NAMALWA (cell line): ENCODE measurements around the gene CASR.
"Not testable (repeated sequence)": the region's sequence is repeated elsewhere in the genome, so short reads cannot be mapped to it uniquely, and the experiment has no call there.

Experiments
- DNase-seq: peaks from one replicate; pipeline ENCODE4 v3.0.0-alpha.2; 2015; ENCODE audit warnings: low spot score

The CASR gene, protein sequence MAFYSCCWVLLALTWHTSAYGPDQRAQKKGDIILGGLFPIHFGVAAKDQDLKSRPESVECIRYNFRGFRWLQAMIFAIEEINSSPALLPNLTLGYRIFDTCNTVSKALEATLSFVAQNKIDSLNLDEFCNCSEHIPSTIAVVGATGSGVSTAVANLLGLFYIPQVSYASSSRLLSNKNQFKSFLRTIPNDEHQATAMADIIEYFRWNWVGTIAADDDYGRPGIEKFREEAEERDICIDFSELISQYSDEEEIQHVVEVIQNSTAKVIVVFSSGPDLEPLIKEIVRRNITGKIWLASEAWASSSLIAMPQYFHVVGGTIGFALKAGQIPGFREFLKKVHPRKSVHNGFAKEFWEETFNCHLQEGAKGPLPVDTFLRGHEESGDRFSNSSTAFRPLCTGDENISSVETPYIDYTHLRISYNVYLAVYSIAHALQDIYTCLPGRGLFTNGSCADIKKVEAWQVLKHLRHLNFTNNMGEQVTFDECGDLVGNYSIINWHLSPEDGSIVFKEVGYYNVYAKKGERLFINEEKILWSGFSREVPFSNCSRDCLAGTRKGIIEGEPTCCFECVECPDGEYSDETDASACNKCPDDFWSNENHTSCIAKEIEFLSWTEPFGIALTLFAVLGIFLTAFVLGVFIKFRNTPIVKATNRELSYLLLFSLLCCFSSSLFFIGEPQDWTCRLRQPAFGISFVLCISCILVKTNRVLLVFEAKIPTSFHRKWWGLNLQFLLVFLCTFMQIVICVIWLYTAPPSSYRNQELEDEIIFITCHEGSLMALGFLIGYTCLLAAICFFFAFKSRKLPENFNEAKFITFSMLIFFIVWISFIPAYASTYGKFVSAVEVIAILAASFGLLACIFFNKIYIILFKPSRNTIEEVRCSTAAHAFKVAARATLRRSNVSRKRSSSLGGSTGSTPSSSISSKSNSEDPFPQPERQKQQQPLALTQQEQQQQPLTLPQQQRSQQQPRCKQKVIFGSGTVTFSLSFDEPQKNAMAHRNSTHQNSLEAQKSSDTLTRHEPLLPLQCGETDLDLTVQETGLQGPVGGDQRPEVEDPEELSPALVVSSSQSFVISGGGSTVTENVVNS

DNA sequence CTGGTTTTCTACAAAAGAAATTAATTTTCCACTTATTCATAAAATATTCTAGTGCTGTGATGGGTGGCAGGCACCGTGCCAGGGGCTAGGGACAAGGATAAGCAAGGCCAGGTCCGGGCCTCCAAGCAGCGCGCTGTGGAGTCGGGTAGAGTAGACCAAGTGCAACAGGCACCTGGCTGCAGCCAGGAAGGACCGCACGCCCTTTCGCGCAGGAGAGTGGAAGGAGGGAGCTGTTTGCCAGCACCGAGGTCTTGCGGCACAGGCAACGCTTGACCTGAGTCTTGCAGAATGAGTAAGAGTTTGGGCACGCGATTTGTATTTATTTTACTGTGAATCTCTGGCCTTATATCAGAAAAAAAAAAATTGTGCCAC is at the start of gene CASR:
Gene CASR, plus strand, starts transcription at position 148 of the 372 bp plus-strand sequence. CDS start 70,522 bp downstream, outside the sequence.
- DNase-seq, result no peak

DNA sequence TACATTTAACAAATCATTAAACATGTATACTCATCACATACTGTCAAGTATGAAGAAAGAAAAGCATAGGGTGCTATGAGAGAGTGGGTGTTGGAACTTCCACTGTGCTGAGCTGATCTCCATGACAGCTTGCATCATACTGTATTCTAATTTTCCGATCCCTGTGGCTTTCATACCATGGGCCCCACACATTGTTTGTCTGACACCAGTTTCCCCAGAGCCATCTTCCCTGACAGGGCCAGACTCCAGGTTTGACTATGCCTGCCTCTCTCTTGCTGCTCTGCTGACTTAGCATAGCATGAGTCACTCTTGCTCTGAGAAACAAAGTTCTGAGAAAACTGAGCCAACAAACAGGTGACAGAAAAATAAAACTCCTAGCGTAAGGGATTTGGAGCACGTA is 37.0 kb upstream of the CASR start:
- DNase-seq, result no peak

DNA sequence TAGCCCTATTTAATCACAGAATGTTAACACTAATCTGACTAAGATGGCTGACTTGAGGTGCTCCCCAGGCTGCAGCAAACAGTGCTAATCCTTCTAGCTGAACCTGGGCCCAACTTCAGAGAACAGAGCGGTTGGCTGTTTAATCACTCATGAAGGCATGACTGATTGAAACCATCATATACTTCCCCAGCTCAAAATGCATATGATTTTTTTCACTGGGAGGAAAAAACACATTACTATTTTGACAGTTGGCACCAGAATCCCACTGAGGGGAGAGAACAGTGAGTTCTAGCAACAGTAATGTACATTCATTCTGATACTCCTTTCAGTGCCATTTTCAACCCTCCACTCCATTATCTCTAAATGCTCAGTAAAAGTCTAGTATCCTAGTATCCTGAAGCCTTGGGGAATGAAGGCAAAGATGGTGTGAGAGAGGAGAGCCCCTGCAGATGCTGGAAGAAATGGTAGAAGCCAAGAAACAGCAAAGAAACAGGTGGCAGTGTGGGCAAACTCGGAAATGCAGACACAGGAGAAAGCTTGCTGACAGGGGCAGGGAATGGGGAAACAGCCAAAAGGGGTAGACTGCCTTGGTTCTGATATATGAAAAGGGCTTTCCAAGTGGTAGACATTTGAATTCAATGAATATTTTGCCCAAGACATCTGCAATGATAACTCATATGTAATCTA is 34.4 kb upstream of the CASR start:
- no peak for DNase-seq

DNA sequence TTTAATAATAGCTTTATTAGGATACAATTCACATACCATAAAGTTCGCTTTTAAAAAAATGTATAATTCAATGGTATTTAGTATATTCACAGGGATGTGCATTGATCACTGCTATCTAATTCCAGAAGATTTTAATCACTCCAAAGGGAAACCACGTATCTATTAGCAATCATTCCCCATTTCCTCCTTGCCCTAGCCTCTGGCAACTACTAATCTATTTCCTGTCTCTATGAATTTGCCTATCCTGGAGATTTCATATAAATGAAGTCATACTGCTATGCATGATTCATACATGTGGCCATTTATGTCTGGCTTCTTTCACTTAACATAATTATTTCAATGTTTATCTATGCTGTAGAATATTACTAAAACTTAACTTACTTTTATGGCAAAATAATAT is 32.0 kb upstream of the CASR start:
- DNase-seq, result no peak

DNA sequence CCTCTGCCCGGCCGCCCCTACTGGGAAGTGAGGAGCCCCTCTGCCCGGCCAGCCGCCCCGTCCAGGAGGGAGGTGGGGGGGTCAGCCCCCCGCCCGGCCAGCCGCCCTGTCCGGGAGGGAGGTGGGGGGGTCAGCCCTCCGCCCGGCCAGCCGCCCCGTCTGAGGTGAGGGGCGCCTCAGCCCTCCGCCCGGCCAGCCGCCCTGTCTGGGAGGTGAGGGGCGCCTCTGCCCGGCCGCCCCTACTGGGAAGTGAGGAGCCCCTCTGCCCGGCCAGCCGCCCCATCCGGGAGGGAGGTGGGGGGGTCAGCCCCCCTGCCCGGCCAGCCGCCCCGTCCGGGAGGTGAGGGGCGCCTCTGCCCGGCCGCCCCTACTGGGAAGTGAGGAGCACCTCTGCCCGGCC is 18.5 kb upstream of the CASR start:
- DNase-seq, result not testable (repeated sequence)

DNA sequence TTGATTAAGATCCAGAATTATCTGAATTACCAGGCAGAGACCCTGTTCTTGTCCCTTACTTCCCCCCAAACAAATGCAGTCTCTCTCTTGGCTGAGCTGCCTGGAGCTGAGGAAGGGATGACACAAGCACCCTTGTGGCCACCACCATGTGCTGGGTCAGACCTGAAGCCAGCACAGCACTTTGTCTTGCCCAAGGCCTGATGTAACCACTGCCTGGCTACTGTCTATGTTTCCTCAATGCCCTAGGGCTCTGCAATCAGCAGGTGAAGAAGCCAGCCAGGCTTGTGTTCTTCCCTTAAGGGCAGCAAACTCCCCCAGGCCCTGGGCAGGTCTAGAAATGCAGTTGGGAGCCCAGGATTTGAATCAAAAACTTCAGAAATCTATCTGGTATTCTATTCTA is 15.8 kb upstream of the CASR start:
- DNase-seq, result no peak

DNA sequence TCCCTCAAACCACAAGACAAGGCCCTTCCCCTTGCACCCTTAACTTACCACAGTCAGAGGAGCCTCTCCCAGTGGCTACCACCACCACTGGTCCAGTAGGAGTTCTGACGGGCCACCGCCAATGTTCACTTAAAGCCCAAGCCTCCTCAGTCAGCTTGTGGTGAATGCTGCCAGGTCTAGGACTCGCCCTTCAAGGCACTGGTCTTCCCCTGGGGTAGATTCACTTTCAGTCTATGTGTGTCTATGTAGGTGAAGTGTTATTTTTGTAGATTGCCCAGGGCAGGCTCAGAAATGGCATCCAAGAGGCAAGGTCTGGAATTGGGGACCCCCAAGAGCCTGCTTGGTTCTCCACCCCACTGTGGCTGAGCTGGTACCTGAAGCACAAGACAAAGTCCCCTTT is 15.4 kb upstream of the CASR start:
- no peak for DNase-seq

DNA sequence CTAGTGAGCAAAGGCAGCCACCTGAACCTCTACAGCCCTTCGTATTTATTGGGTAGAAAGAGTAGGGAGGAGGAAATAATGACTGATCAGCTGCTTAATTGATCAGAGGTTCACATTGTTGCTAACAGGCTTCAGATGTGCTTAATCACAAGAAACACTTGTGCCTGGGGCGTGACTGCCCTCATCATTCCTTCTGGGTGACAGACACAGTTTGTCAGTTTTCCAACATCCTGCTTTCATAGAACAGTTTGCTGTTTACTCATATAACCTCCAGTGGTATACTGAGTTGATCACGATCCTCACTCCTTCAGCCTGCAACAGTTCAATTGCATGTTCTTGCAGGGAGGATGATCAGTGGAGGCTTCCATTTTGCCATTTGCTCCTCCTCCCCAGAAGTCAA is 13.6 kb upstream of the CASR start:
- DNase-seq, result no peak

DNA sequence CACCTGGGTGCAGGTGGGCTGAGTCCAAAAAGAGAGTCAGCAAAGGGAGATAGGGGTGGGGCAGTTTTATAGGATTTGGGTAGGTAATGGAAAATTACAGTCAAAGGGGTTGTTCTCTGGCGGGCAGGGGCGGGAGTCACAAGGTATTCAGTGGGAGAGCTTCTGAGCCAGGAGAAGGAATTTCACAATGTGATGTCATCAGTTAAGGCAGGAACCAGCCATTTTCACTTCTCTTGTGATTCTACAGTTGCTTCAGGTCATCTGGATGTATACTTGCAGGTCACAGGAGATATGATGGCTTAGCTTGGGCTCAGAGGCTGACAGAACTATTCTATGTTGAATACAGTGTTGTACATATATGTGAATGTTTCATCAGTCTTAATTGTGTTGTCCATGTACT is 12.1 kb upstream of the CASR start:
- DNase-seq, result not testable (repeated sequence)

DNA sequence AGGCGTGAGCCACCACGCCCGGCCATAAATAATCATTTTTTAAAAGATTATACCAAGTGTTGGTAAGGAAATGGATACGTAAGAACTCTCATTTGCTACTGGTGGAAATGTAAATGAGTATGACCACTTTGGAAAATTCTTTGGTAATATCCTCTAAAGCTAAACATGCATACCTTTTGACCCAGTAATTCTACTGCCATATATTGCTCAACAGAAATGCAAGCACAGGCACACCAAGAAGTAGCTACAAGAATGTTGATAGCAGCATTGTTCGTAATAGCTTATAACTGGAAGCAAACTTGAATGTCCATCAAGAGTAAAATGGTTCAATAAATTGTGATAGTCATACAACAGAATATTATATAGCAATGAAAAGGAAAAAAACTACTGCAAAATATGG is 4.8 kb upstream of the CASR start:
- DNase-seq, result no peak

DNA sequence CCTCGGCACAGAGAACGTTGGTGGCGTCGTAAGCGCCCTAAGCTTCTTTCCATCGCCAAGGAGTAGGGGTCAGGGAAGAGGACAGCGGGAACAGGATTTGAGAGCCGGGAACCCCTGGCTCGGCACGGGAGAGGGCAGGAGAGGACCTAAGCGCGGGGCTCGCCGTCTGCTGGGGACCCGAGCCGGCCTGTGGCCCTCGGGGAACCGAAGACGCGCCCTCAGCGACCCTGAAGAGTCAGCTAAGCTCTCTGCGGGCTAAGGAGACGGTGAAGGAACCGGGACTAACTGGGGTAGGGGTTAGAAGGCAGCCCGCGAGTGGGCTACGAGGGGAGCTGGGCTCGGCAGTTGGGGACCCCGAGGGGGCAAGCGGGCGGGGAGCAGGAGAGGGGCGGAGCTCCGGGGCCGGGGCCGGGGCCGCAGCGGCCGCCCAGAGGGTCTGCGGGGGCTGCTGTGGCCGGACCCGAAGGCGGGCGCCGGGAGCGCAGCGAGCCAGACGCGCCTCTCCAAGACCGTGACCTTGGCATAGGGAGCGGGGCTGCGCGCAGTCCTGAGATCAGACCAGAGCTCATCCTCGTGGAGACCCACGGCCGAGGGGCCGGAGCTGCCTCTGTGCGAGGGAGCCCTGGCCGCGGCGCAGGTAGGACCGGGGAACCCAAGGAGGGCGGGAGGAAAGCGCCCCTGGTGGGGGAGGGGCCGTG is 574 bp downstream of the CASR start:
- no peak for DNase-seq

DNA sequence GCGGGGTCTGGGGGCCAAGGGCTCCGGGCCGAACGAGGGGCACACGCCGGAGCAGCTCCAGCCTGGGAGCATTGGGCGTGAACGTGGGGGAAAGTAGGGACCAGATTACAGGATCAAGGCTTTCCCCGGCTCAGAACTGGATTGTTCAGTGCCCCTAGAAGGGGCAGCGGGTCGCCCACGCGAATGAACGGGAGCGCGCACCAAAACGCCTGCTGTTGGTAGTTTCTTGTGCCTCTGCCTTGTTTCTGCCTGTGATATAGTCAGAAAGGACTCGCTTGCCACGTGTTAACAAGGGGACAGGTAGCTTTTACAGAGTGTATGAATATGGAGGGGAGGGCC is 1.1 kb downstream of the CASR start:
- DNase-seq, result no peak

DNA sequence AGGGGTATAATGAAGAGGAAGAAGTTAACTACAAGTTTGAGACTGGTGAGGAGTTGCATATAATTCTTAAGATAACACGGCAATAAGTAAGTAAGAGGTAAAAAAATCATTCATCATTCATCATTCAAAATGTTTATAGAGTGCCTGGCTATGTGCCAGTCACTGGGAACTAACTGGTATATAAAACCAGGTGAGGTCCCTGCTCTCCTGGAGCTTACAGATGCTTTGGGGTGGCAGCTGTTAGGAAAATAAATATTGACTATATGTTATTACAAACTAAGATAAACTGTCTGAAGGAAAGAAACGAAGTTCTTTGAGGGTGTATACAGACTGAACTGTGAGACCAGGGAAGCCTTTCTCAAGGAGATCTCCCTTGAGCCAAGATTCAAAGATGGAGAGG is 2.9 kb downstream of the CASR start:
- DNase-seq, result no peak

DNA sequence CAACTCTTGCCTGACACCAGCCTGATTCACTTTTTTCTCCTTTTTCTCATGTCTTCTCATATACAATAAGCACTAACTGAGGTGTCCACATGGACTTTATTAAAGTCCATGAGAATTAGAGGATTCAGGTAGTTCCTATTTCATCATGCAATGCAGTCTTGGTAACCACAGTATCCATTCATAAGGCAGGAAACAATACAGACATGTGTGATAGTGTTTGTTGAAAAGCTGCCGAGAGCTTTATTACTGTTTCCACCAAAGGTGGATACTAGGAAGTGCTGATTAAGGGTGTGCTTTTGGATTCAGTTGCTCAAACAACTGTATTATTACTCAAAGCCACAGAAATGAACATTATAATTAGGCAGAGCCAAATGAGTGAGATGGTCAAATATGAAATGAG is 5.3 kb downstream of the CASR start:
- DNase-seq, result no peak

DNA sequence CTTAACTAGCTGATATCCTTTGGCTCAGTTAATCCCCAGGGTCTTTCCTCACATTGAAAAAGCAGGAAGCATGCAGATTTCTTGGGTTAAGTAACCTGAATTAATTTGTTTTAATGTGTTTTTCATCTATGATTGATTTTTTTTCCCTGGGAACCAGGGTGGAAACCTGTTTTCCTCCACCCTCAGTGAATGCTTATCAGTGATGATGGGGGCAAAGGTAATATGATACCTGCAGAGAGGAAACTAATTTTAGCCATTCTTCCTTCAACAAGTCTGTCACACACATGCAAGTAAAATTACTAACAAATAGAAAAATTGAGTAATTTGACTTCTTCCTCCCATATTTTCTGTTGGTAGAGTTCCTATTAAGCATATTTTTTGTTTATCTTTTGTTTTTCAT is 5.9 kb downstream of the CASR start:
- no peak for DNase-seq

DNA sequence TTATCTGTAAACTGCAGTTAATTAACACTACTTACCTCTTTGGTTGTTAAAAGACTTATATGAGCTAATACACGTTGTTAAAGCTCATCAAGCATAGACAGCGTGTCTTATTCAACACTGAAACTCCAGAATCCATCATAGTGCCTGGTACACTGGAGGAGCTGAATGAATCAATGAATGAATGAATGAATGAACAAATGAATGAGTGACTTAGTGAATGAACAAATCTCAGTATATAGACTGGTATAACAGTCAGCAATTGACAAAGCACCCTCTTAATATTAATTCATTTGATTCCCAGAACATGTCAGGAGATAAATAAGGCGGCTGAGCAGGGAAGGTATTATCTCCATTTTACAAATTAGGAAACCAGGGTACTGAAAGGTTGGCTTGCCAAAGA is 7.1 kb downstream of the CASR start:
- DNase-seq, result no peak

DNA sequence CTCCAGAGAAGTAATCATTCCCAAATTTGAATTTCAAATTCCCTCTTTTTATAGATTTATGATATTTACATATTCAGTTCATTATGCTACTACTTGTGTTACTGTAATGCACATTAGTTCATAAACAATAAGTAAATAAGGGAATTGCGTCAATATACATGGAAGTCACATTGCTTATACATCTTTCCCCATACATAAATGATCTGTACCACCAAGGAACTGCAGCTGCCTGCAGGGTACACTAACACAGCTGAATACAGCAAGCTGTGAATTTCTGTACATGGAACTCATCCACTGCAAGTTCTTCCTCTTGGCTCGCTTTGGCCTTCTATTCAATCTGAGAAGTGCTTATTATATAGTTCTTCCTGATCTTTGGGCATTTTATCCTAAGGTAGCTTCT is 15.5 kb downstream of the CASR start:
- DNase-seq, result no peak

DNA sequence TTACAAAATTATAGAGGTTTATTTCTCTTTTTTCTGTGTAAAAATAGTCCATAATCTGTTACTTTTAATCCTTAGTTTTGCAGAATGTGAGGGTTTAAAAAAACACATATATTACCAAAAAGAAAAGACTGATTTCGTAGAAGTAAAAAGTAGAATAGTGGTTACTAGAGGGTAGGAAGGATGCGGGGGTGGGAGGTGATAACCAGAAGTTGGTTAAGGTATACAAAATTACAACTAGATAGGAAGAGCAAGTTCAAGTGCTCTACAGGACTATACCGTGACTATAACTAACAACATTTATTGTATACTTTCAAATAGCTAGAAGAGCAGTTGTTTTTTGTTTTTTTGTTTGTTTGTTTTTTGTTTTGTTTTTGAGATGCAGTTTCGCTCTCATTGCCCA is 16.1 kb downstream of the CASR start:
- no peak for DNase-seq

DNA sequence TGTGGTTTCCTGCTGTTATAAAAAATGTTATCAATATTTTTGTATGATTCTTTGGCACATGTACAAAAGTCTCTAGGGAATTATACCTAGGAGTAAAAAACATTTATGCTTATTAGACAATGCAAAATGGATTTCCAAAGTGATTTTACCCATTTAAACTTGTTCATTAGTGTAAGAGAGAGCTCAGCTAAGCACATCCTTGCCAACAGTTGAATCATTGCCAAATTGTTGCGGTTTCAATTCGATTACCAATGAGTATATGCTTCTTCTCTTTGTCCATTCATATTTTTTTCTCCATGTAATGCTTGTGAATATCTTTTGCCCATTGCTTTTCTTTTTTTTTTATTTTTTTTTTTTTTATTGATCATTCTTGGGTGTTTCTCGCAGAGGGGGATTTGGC is 17.2 kb downstream of the CASR start:
- no peak for DNase-seq

DNA sequence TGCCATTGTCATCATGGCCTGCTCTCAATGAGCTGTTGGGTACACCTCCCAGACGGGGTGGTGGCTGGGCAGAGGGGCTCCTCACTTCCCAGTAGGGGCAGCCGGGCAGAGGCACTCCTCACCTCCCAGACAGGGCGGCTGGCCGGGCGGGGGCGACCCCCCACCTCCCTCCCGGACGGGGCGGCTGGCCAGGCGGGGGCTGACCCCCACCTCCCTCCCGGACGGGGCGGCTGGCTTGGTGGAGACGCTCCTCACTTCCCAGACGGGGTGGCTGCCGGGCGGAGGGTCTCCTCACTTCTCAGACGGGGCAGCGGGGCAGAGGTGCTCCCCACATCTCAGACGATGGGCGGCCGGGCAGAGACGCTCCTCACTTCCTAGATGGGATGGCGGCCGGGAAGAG is 18.0 kb downstream of the CASR start:
- not testable (repeated sequence) for DNase-seq

DNA sequence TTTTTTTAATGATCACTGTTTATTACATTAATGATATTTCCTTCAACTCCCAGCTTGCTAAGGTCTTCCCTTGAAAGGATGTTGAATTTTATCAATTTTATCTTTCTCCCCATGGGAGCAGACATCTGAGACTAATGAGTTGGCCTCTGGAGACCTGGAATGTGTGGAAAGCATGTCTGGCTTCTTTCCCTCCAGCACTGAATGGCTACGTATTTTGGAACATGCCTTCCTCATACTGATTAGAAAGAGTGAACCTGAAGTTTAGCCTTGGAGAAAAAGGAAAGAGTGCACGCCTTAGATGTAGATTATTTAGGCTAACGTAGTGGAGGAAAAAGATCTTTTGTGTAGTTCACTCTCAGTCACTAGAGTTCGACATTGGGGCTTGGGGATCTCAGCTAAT is 25.1 kb downstream of the CASR start:
- DNase-seq, result no peak

DNA sequence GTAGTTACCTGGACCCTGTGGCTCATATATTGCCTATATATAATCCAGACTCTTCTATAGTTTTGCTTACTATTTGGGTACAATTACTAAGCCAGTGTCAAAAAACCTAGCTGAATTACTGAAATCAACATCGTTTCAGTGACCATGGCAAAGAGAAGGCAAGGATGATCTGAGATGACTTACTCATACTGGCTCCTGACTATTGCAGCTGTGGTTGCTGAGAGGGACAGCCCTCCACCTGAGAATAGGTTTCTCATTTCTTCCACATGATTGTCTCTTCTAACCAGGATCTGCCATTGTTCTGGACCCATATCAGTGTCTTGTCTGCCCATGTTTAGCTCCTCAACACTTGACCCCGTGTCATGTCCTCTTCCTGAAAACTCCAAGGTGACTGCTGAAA is 30.2 kb downstream of the CASR start:
- no peak for DNase-seq
